ENCODE data around the gene HOMEZ.
"Not testable (repeated sequence)": the region's sequence is repeated elsewhere in the genome, so short reads cannot be mapped to it uniquely, and the experiment has no call there.

The HOMEZ gene

GRCh38 chr14:23227566-23227965 is 58.4 kb downstream of the HOMEZ start:
- H3K4me3 ChIP-seq (ENCODE audit: low read depth in 1 of 2, low read length in 2 of 2) = no peak overlapping the region
- H3K27ac ChIP-seq (ENCODE audit: low read depth, low read length) = no peak overlapping the region
- no peaks in the 10 kb centered on the region for H3K27me3 ChIP-seq (ENCODE audit: control insufficient read depth in 1 of 2, insufficient read depth in 2 of 2, low read length in 2 of 2)

GRCh38 chr14:23224958-23225357 is 61.0 kb downstream of the HOMEZ start:
- H3K27ac ChIP-seq (ENCODE audit: low read depth, low read length); H3K4me1 ChIP-seq (ENCODE audit: control insufficient read depth in 1 of 2, insufficient read depth in 2 of 2, low read length in 2 of 2); H3K9me3 ChIP-seq (ENCODE audit: control insufficient read depth in 1 of 2, low read length in 2 of 2); H3K27me3 ChIP-seq (ENCODE audit: control insufficient read depth in 1 of 2, insufficient read depth in 2 of 2, low read length in 2 of 2); H3K9ac ChIP-seq (ENCODE audit: low read depth in 1 of 2, low read length in 2 of 2); H3K36me3 ChIP-seq (ENCODE audit: control insufficient read depth in 1 of 2, insufficient read depth in 2 of 2, low read length in 2 of 2); H3K4me3 ChIP-seq (ENCODE audit: low read depth in 1 of 2, low read length in 2 of 2): not testable (repeated sequence)

More at GRCh38 chr14:23227566-23227965, 58.4 kb downstream of the HOMEZ start:
- H3K9me3 ChIP-seq (ENCODE audit: control insufficient read depth in 1 of 2, low read length in 2 of 2) = no peaks in the 10 kb centered on the region
- H3K4me1 ChIP-seq (ENCODE audit: control insufficient read depth in 1 of 2, insufficient read depth in 2 of 2, low read length in 2 of 2) = no peaks in the 10 kb centered on the region
- H3K36me3 ChIP-seq (ENCODE audit: control insufficient read depth in 1 of 2, insufficient read depth in 2 of 2, low read length in 2 of 2) = no peaks in the 10 kb centered on the region
- no peak overlapping the region for H3K9ac ChIP-seq (ENCODE audit: low read depth in 1 of 2, low read length in 2 of 2)

Data from duodenal mucosa (tissue), 2 donors.